K562 (cell line): Measurements from ENCODE around the gene GEMIN5.

Experiments
- BMI1 ChIP-seq: fragments of 150-350 bp; IDR thresholded peaks from 2 replicates; pipeline ENCODE4 v1.6.1; 2014; ENCODE audit warnings: low read length
- CREM ChIP-seq: IDR thresholded peaks from 2 replicates; pipeline ENCODE4 v1.6.1; 2014; ENCODE audit warnings: antibody characterized with exemption, low read depth
- ERF ChIP-seq: fragments of 450-650 bp; formaldehyde crosslinking; IDR thresholded peaks from 2 replicates; pipeline ENCODE4 v1.4.0; 2020; ENCODE audit warnings: mild to moderate bottlenecking, mixed read lengths
- MEF2D ChIP-seq: conservative IDR thresholded peaks from 2 replicates; pipeline ENCODE4 v1.6.1; 2016; ENCODE audit warnings: low read depth, missing genetic modification characterization, missing compliant biosample characterization
- NR4A1 ChIP-seq, 2 experiments: fragments of 250-450 bp in 1 of 2; fragments of 450-650 bp in 1 of 2; sonication (Bioruptor Pico) in 1 of 2; IDR thresholded peaks; 2 replicates each; pipeline versions ENCODE4 v1.4.0 to v1.6.1; 2016 to 2020; ENCODE audit warnings: mild to moderate bottlenecking in 2 of 2, missing compliant biosample characterization in 1 of 2, missing genetic modification characterization in 1 of 2, moderate library complexity in 1 of 2
- SIN3A ChIP-seq, 2 experiments: fragments of 150-350 bp in 1 of 2; IDR thresholded peaks; 2 replicates each; pipeline ENCODE4 v1.6.1; 2011 to 2016; ENCODE audit warnings: borderline replicate concordance in 2 of 2, low read depth in 2 of 2, low read length in 2 of 2, mild to moderate bottlenecking in 2 of 2, moderate library complexity in 2 of 2; ENCODE audit not compliant: control insufficient read depth in 1 of 2
- SIX5 ChIP-seq, 2 experiments: IDR thresholded peaks; 2 replicates each; pipeline ENCODE4 v1.6.1; 2011; ENCODE audit warnings: low read length in 2 of 2, borderline replicate concordance in 1 of 2, low read depth in 1 of 2, mild to moderate bottlenecking in 1 of 2, moderate library complexity in 1 of 2; ENCODE audit not compliant: insufficient read depth in 1 of 2
- STAT5B ChIP-seq: fragments of 250-450 bp; sonication (Bioruptor Pico); IDR thresholded peaks from 2 replicates; pipeline ENCODE4 v1.8.0; 2021; ENCODE audit warnings: mild to moderate bottlenecking, inconsistent platforms
- TF ChIP-seq, protein P1 (sequence below), 3 experiments: IDR thresholded peaks in 2 of 3; conservative IDR thresholded peaks in 1 of 3; 2 replicates each; pipeline ENCODE4 v1.5.1; 2011 to 2012; ENCODE audit warnings: low read length in 3 of 3, mild to moderate bottlenecking in 3 of 3, control low read depth in 2 of 3, improper control_type of control experiment in 1 of 3, inconsistent platforms in 1 of 3, low read depth in 1 of 3, mixed read lengths in 1 of 3, moderate library complexity in 1 of 3; ENCODE audit not compliant: insufficient read depth in 2 of 3
- TF ChIP-seq, protein P2 (sequence below): fragments of 450-650 bp; formaldehyde crosslinking; IDR thresholded peaks from 2 replicates; pipeline ENCODE4 v1.4.0; 2020; ENCODE audit warnings: mild to moderate bottlenecking, mixed read lengths
- TF ChIP-seq, protein P3 (sequence below): sonication (generic); formaldehyde crosslinking; IDR thresholded peaks from 2 replicates; pipeline ENCODE4 v1.8.0; 2022; ENCODE audit warnings: mild to moderate bottlenecking, low read depth, missing genetic modification reagents

DNA sequence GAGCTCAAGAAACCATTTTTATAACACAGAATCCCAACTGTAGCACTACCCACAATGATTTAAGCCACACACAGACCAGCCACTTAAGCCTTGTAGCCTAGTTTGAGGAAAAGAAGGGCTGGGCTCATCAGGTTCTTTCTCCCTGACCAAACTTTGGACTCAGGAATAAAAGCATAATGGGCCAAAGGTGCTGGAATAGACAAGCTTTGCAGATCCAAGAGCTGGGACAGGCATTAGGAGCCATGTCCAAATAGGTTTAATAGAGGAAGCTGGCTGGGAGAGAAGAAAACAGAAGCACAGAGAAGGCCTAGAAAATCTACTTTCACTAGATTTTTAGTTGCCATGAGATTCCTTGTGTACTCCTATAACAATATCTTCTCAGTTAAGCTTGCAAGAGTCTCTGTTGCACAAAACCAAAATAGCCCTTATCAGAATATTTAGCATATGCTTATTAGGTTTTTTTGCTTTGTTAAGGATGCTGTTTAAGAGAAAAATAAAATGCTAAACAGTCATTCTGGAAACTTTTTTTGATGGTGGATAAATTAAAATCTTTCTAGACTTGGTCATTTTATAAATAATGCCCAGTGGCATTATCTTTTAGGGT is 41.3 kb downstream of the GEMIN5 start:
- no peak for TF ChIP-seq NR4A1 (CRISPR knock-in tag; IDR thresholded peaks at IDR 0.05)
- TF ChIP-seq NR4A1 (tag; IDR thresholded peaks at IDR 0.05), result no peak
- TF ChIP-seq, protein P1, sequence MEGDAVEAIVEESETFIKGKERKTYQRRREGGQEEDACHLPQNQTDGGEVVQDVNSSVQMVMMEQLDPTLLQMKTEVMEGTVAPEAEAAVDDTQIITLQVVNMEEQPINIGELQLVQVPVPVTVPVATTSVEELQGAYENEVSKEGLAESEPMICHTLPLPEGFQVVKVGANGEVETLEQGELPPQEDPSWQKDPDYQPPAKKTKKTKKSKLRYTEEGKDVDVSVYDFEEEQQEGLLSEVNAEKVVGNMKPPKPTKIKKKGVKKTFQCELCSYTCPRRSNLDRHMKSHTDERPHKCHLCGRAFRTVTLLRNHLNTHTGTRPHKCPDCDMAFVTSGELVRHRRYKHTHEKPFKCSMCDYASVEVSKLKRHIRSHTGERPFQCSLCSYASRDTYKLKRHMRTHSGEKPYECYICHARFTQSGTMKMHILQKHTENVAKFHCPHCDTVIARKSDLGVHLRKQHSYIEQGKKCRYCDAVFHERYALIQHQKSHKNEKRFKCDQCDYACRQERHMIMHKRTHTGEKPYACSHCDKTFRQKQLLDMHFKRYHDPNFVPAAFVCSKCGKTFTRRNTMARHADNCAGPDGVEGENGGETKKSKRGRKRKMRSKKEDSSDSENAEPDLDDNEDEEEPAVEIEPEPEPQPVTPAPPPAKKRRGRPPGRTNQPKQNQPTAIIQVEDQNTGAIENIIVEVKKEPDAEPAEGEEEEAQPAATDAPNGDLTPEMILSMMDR (IDR thresholded peaks at IDR 0.05 in 2 of 3, conservative IDR thresholded peaks at IDR 0.05 in 1 of 3; ENCODE audit: insufficient read depth in 2 of 3, low read depth in 1 of 3, low read length in 3 of 3), result no peak
- TF ChIP-seq ERF (CRISPR knock-in tag), result no peak
- TF ChIP-seq, protein P2, sequence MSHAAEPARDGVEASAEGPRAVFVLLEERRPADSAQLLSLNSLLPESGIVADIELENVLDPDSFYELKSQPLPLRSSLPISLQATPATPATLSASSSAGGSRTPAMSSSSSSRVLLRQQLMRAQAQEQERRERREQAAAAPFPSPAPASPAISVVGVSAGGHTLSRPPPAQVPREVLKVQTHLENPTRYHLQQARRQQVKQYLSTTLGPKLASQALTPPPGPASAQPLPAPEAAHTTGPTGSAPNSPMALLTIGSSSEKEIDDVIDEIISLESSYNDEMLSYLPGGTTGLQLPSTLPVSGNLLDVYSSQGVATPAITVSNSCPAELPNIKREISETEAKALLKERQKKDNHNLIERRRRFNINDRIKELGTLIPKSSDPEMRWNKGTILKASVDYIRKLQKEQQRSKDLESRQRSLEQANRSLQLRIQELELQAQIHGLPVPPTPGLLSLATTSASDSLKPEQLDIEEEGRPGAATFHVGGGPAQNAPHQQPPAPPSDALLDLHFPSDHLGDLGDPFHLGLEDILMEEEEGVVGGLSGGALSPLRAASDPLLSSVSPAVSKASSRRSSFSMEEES (CRISPR knock-in tag), result no peak
- TF ChIP-seq BMI1, result no peak
- no peak for TF ChIP-seq MEF2D (tag)
- TF ChIP-seq STAT5B (CRISPR knock-in tag), result no peak
- TF ChIP-seq SIX5 (IDR thresholded peaks at IDR 0.05; ENCODE audit: borderline replicate concordance in 1 of 2, insufficient read depth in 1 of 2, low read depth in 1 of 2, low read length in 2 of 2), result no peak
- TF ChIP-seq SIN3A (IDR thresholded peaks at IDR 0.05; ENCODE audit: borderline replicate concordance in 2 of 2, control insufficient read depth in 1 of 2, low read depth in 2 of 2, low read length in 2 of 2), result no peak
- TF ChIP-seq, protein P3, sequence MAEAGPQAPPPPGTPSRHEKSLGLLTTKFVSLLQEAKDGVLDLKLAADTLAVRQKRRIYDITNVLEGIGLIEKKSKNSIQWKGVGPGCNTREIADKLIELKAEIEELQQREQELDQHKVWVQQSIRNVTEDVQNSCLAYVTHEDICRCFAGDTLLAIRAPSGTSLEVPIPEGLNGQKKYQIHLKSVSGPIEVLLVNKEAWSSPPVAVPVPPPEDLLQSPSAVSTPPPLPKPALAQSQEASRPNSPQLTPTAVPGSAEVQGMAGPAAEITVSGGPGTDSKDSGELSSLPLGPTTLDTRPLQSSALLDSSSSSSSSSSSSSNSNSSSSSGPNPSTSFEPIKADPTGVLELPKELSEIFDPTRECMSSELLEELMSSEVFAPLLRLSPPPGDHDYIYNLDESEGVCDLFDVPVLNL (CRISPR knock-in tag), result no peak
- TF ChIP-seq CREM, result no peak
